HEK293T (cell line): ENCODE measurements around the gene TDP2.

Experiments used
- CTCF ChIA-PET: fragments of 350-600 bp; formaldehyde crosslinking; extraction: SDS; loops from one replicate; lab custom pipeline; 2021; ENCODE audit warnings: antibody characterized with exemption, inconsistent platforms; lab: Yijun Ruan, JAX
- POLR2A ChIA-PET: fragments of 350-600 bp; formaldehyde crosslinking; extraction: SDS; loops from one replicate; lab custom pipeline; 2020; ENCODE audit warnings: antibody characterized with exemption, inconsistent platforms; lab: Yijun Ruan, JAX
- DNase-seq: peaks from one replicate; pipeline ENCODE4 v3.0.0; 2012; ENCODE audit warnings: mixed read lengths; ENCODE audit errors: extremely low spot score
- ARNT ChIP-seq: fragments of 450-650 bp; IDR thresholded peaks from 2 replicates; pipeline ENCODE4 v1.6.1; 2017; ENCODE audit warnings: mild to moderate bottlenecking
- BHLHE40 ChIP-seq: fragments of 450-650 bp; IDR thresholded peaks from 2 replicates; pipeline ENCODE4 v1.6.1; 2016; ENCODE audit warnings: mild to moderate bottlenecking, moderate library complexity, borderline replicate concordance
- CTBP1 ChIP-seq: fragments of 450-650 bp; IDR thresholded peaks from 2 replicates; pipeline ENCODE4 v1.6.1; 2016; ENCODE audit warnings: borderline replicate concordance
- ELF4 ChIP-seq: fragments of 450-650 bp; IDR thresholded peaks from 2 replicates; pipeline ENCODE4 v1.6.1; 2017; ENCODE audit warnings: antibody characterized with exemption
- FOXA1 ChIP-seq: fragments of 450-650 bp; IDR thresholded peaks from 2 replicates; pipeline ENCODE4 v1.6.1; 2016; ENCODE audit warnings: mild to moderate bottlenecking
- FOXK2 ChIP-seq: fragments of 450-650 bp; IDR thresholded peaks from 2 replicates; pipeline ENCODE4 v1.6.1; 2016; ENCODE audit warnings: mild to moderate bottlenecking
- FOXM1 ChIP-seq: fragments of 450-650 bp; IDR thresholded peaks from 2 replicates; pipeline ENCODE4 v1.6.1; 2017; ENCODE audit warnings: mild to moderate bottlenecking, borderline replicate concordance
- HDGF ChIP-seq: fragments of 450-650 bp; IDR thresholded peaks from 2 replicates; pipeline ENCODE4 v1.6.1; 2017; ENCODE audit warnings: antibody characterized with exemption, borderline replicate concordance
- L3MBTL2 ChIP-seq: fragments of 450-650 bp; conservative IDR thresholded peaks from 2 replicates; pipeline ENCODE4 v1.6.1; 2016; ENCODE audit warnings: mild to moderate bottlenecking
- LEF1 ChIP-seq: fragments of 450-650 bp; IDR thresholded peaks from 2 replicates; pipeline ENCODE4 v1.6.1; 2017; ENCODE audit warnings: mild to moderate bottlenecking, borderline replicate concordance
- NFRKB ChIP-seq: fragments of 450-650 bp; IDR thresholded peaks from 2 replicates; pipeline ENCODE4 v1.6.1; 2016; ENCODE audit warnings: mild to moderate bottlenecking, moderate library complexity
- PKNOX1 ChIP-seq: fragments of 450-650 bp; IDR thresholded peaks from 2 replicates; pipeline ENCODE4 v1.6.1; 2016
- SP1 ChIP-seq: fragments of 450-650 bp; IDR thresholded peaks from 2 replicates; pipeline ENCODE4 v1.6.1; 2017
- SUZ12 ChIP-seq: fragments of 450-650 bp; IDR thresholded peaks from 2 replicates; pipeline ENCODE4 v1.6.1; 2016; ENCODE audit warnings: mild to moderate bottlenecking
- TARDBP ChIP-seq: fragments of 450-650 bp; IDR thresholded peaks from 2 replicates; pipeline ENCODE4 v1.6.1; 2016
- ZNF384 ChIP-seq: fragments of 450-650 bp; IDR thresholded peaks from 2 replicates; pipeline ENCODE4 v1.6.1; 2016

Gene TDP2

GRCh38 chr6:24660105-24660504, 6.6 kb downstream of the TDP2 start:
- no peak for DNase-seq
- ChIA-PET POLR2A (no interaction called here), CTCF (no interaction called here)
- TF ChIP-seq HDGF: no peak
- TF ChIP-seq ARNT: no peak
- TF ChIP-seq ELF4: no peak
- TF ChIP-seq ZNF384: no peak
- TF ChIP-seq BHLHE40: no peak
- TF ChIP-seq SP1: no peak
- no peak for TF ChIP-seq SUZ12
- TF ChIP-seq L3MBTL2: no peak
- no peak for TF ChIP-seq FOXM1
- TF ChIP-seq FOXK2: no peak
- TF ChIP-seq NFRKB: no peak
- no peak for TF ChIP-seq FOXA1
- no peak for TF ChIP-seq PKNOX1
- no peak for TF ChIP-seq CTBP1
- no peak for TF ChIP-seq LEF1

GRCh38 chr6:24659561-24659960, 7.1 kb downstream of the TDP2 start:
- CTCF ChIA-PET: no interaction called here
- TF ChIP-seq HDGF (no peak), L3MBTL2 (no peak), SP1 (no peak), LEF1 (no peak), CTBP1 (no peak), ARNT (no peak), NFRKB (no peak), ELF4 (no peak), TARDBP (no peak), FOXA1 (no peak), SUZ12 (no peak), BHLHE40 (no peak), PKNOX1 (no peak), FOXM1 (no peak), FOXK2 (no peak), ZNF384 (no peak)
- POLR2A ChIA-PET: no interaction called here
- no peak for DNase-seq

GRCh38 chr6:24658573-24659560, 7.8 kb downstream of the TDP2 start:
- POLR2A ChIA-PET: no interaction called here

GRCh38 chr6:24655215-24655614, 11.5 kb downstream of the TDP2 start:
- CTCF ChIA-PET: interaction anchor here (0.6 kb wide), 1 partner anchor 18 kb away, joined by 3 read pairs; no protein-coding TSS in a partner anchor

More at GRCh38 chr6:24658573-24659560, 7.8 kb downstream of the TDP2 start:
- CTCF ChIA-PET: no interaction called here
- TF ChIP-seq ELF4: no peak
- TF ChIP-seq NFRKB: no peak
- TF ChIP-seq BHLHE40: no peak
- no peak for TF ChIP-seq ARNT
- TF ChIP-seq CTBP1: no peak
- no peak for TF ChIP-seq TARDBP
- TF ChIP-seq L3MBTL2: no peak
- no peak for TF ChIP-seq FOXM1
- TF ChIP-seq FOXK2: no peak
- TF ChIP-seq LEF1: no peak
- no peak for TF ChIP-seq PKNOX1
- TF ChIP-seq HDGF: no peak
- no peak for TF ChIP-seq SUZ12
- no peak for TF ChIP-seq ZNF384
- no peak for TF ChIP-seq FOXA1
- no peak for TF ChIP-seq SP1
- no peak for DNase-seq

GRCh38 chr6:24650365-24650764, 16.3 kb downstream of the TDP2 start:
- ChIA-PET CTCF (interaction anchor here (1.2 kb wide), 1 partner anchor 262 kb away, joined by 4 read pairs; no protein-coding TSS in a partner anchor), POLR2A (no interaction called here)

More at GRCh38 chr6:24655215-24655614, 11.5 kb downstream of the TDP2 start:
- DNase-seq: no peak
- TF ChIP-seq SP1 (no peak), HDGF (no peak)
- POLR2A ChIA-PET: interaction anchor here (1.1 kb wide), 1 partner anchor 11 kb away, joined by 3 read pairs; the partner anchor contains the start of genes ACOT13 and TDP2

More at GRCh38 chr6:24650365-24650764, 16.3 kb downstream of the TDP2 start:
- TF ChIP-seq ARNT (no peak), L3MBTL2 (no peak), ELF4 (no peak), NFRKB (no peak), PKNOX1 (no peak), SUZ12 (no peak)
- no peak for DNase-seq
